ENCODE results near the gene SORCS2. TPM values are rescaled to one million over a fixed set of nuclear protein-coding genes. Genes with fewer than 3 reads are reported as not detected.

SORCS2 gene
- polyA plus RNA-seq, 1 of the 3 experiments (the other 2 are of a cell fraction): 1.6 TPM

DNA sequence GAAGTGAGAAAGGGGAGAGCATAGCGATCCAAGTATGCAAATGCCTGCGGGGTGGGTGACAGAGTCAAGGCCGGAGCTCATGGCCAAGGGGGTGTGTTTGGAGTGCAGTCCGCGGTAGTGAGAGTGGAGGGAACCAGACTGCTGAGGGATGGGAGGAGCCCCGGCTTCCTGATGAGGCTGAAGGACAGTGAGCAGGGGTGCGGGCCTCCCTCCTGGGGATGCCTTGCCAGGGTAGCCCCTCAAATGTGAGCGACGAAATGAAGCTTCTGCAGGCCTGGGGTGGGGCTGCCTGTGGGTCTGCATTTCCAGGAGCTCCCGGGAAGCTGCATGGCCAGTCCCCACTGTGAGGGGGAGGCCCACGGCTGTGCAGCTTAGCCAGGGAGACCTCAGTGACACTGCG lies 197.4 kb downstream of the SORCS2 start:
- H3F3A ChIP-seq (replicated peaks; ENCODE audit: insufficient read depth): peaks cover 3% of the 10 kb centered on the region
- H3K79me2 ChIP-seq (ENCODE audit: insufficient read depth): no peaks in the 10 kb centered on the region
- H3K4me3 ChIP-seq (ENCODE audit: low read depth in 2 of 2, low read length in 1 of 2): no peak overlapping the region
- 67% methylated on average over 9 of the region's 12 CpGs for WGBS (ENCODE audit: low lambda C conversion rate)
- H4K20me1 ChIP-seq (ENCODE audit: insufficient read depth): no peaks in the 10 kb centered on the region
- TF ChIP-seq RFX5 (IDR thresholded peaks at IDR 0.05; ENCODE audit: low read length) (no peak), RAD21 (IDR thresholded peaks at IDR 0.05; ENCODE audit: low read length) (no peak), EZH2phosphoT487 (IDR thresholded peaks at IDR 0.05; ENCODE audit: borderline replicate concordance, low read depth) (no peak), JUND (IDR thresholded peaks at IDR 0.05) (no peak), RXRA (IDR thresholded peaks at IDR 0.05; ENCODE audit: borderline replicate concordance, low read depth) (no peak)
- TF ChIP-seq, protein P1, sequence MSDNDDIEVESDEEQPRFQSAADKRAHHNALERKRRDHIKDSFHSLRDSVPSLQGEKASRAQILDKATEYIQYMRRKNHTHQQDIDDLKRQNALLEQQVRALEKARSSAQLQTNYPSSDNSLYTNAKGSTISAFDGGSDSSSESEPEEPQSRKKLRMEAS (IDR thresholded peaks at IDR 0.05; ENCODE audit: low read depth): no peak
- no peak overlapping the region for H3K27ac ChIP-seq (ENCODE audit: low read depth in 2 of 2, low read length in 1 of 2)
- no peak overlapping the region for H2AFZ ChIP-seq (ENCODE audit: low read depth)
- H3K36me3 ChIP-seq (replicated peaks in 1 of 2; ENCODE audit: control insufficient read depth in 1 of 2, insufficient read depth in 2 of 2, low read length in 1 of 2): no peaks in the 10 kb centered on the region
- H3K9ac ChIP-seq: no peak overlapping the region
- CTCF ChIA-PET: no interaction called here
- H3K9me3 ChIP-seq: no peaks in the 10 kb centered on the region
- DNase-seq: peak; percentile 15
- POLR2A ChIA-PET: no interaction called here
- no peaks in the 10 kb centered on the region for H3K9me2 ChIP-seq
- peaks cover 11% of the 10 kb centered on the region; the same call in 1 of the 2 replicates for H3K27me3 ChIP-seq (ENCODE audit: insufficient read depth)
- no peak overlapping the region for H3K4me2 ChIP-seq
- H3K4me1 ChIP-seq (ENCODE audit: control insufficient read depth in 1 of 2, insufficient read depth in 2 of 2, low read depth in 1 of 2, low read length in 1 of 2): no peaks in the 10 kb centered on the region; a peak in 1 of 4 replicates

DNA sequence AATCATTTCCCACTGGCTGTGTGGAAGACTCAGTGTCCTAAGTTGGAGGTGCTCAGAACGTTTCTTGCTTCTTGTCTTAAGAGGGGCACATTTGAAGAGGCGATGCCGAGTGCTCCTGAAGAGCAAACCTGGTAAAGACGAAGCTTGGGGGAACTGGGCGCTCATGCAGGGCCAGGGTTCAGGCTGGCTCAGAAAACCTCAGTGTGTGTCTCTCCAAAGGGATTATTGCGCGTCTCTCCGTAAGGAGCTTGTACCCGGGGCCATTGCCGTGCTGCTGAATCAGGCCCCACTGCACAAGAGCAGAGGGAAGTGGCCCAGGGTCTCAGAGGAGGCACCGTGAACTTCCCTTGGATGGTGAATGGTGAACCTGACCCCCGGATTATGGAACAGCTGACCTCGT lies 198.0 kb downstream of the SORCS2 start:
- Histone ChIP-seq H3K4me1 (ENCODE audit: control insufficient read depth in 1 of 2, insufficient read depth in 2 of 2, low read depth in 1 of 2, low read length in 1 of 2) (no peaks in the 10 kb centered on the region; a peak in 1 of 4 replicates), H3K9ac (no peak overlapping the region), H3K36me3 (replicated peaks in 1 of 2; ENCODE audit: control insufficient read depth in 1 of 2, insufficient read depth in 2 of 2, low read length in 1 of 2) (no peaks in the 10 kb centered on the region), H3K79me2 (ENCODE audit: insufficient read depth) (no peaks in the 10 kb centered on the region), H4K20me1 (ENCODE audit: insufficient read depth) (no peaks in the 10 kb centered on the region), H3K9me2 (no peaks in the 10 kb centered on the region), H3K4me2 (no peak overlapping the region), H3K27ac (ENCODE audit: low read depth in 2 of 2, low read length in 1 of 2) (no peak overlapping the region), H3K9me3 (no peaks in the 10 kb centered on the region), H3K27me3 (ENCODE audit: insufficient read depth) (peaks cover 11% of the 10 kb centered on the region; the same call in 1 of the 2 replicates), H3K4me3 (ENCODE audit: low read depth in 2 of 2, low read length in 1 of 2) (no peak overlapping the region), H3F3A (replicated peaks; ENCODE audit: insufficient read depth) (peaks cover 3% of the 10 kb centered on the region), H2AFZ (ENCODE audit: low read depth) (no peak overlapping the region)
- 70% methylated on average over 13 of the region's 13 CpGs for WGBS (ENCODE audit: low lambda C conversion rate)
- DNase-seq: peak; percentile 2
- no peak for TF ChIP-seq EP300 (IDR thresholded peaks at IDR 0.05; ENCODE audit: borderline replicate concordance in 1 of 2, low read depth in 1 of 2, low read length in 1 of 2)
- no peak for TF ChIP-seq MXI1 (IDR thresholded peaks at IDR 0.05; ENCODE audit: low read depth, low read length)
- no peak for TF ChIP-seq TAF1 (IDR thresholded peaks at IDR 0.05; ENCODE audit: borderline replicate concordance, low read depth, low read length)
- no peak for TF ChIP-seq RCOR1 (IDR thresholded peaks at IDR 0.05; ENCODE audit: low read length)
- no peak for TF ChIP-seq SMC3 (IDR thresholded peaks at IDR 0.05; ENCODE audit: low read depth, low read length)
- TF ChIP-seq, protein P2, sequence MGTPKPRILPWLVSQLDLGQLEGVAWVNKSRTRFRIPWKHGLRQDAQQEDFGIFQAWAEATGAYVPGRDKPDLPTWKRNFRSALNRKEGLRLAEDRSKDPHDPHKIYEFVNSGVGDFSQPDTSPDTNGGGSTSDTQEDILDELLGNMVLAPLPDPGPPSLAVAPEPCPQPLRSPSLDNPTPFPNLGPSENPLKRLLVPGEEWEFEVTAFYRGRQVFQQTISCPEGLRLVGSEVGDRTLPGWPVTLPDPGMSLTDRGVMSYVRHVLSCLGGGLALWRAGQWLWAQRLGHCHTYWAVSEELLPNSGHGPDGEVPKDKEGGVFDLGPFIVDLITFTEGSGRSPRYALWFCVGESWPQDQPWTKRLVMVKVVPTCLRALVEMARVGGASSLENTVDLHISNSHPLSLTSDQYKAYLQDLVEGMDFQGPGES (IDR thresholded peaks at IDR 0.05; ENCODE audit: low read depth, low read length): no peak
- no peak for TF ChIP-seq TCF12 (IDR thresholded peaks at IDR 0.05)
- no peak for TF ChIP-seq FOXJ3 (CRISPR knock-in tag; IDR thresholded peaks at IDR 0.05)
- TF ChIP-seq, protein P3, sequence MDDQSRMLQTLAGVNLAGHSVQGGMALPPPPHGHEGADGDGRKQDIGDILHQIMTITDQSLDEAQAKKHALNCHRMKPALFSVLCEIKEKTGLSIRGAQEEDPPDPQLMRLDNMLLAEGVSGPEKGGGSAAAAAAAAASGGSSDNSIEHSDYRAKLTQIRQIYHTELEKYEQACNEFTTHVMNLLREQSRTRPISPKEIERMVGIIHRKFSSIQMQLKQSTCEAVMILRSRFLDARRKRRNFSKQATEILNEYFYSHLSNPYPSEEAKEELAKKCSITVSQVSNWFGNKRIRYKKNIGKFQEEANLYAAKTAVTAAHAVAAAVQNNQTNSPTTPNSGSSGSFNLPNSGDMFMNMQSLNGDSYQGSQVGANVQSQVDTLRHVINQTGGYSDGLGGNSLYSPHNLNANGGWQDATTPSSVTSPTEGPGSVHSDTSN (IDR thresholded peaks at IDR 0.05): no peak
- no peak for TF ChIP-seq FOSL2 (IDR thresholded peaks at IDR 0.05; ENCODE audit: borderline replicate concordance, low read depth)
- TF ChIP-seq, protein P4, sequence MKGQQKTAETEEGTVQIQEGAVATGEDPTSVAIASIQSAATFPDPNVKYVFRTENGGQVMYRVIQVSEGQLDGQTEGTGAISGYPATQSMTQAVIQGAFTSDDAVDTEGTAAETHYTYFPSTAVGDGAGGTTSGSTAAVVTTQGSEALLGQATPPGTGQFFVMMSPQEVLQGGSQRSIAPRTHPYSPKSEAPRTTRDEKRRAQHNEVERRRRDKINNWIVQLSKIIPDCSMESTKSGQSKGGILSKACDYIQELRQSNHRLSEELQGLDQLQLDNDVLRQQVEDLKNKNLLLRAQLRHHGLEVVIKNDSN (IDR thresholded peaks at IDR 0.05; ENCODE audit: borderline replicate concordance, low read depth): no peak
- TF ChIP-seq NRF1 (IDR thresholded peaks at IDR 0.05; ENCODE audit: low read depth, low read length): no peak
- POLR2A ChIA-PET: no interaction called here
- CTCF ChIA-PET: no interaction called here

All from SK-N-SH (cell line).